SK-N-SH treated with all-trans-retinoic acid at 6 μM for 48 hours (cell line): ENCODE results near the gene WFDC6.
"Not testable (repeated sequence)": the region's sequence is repeated elsewhere in the genome, so short reads cannot be mapped to it uniquely, and the experiment has no call there.

ENCODE experiments used
- ATAC-seq: fragments of 200-7000 bp; cut with Tn5 transposase; 3 replicates; pipeline ENCODE4 v1.9.1; 2020; ENCODE audit warnings: mild to moderate bottlenecking, moderate library complexity
- ARNTL ChIP-seq: fragments of 450-650 bp; formaldehyde crosslinking; IDR thresholded peaks from 2 replicates; pipeline ENCODE4 v1.5.0; 2020; ENCODE audit warnings: low read depth, mild to moderate bottlenecking, moderate library complexity, borderline replicate concordance
- CSDC2 ChIP-seq: fragments of 250-450 bp; sonication (Bioruptor Pico); IDR thresholded peaks from 2 replicates; pipeline ENCODE4 v1.5.0; 2020; ENCODE audit warnings: mild to moderate bottlenecking, moderate library complexity
- ESRRG ChIP-seq: fragments of 250-450 bp; sonication (Bioruptor Pico); IDR thresholded peaks from 2 replicates; pipeline ENCODE4 v1.6.1; 2021; ENCODE audit warnings: mild to moderate bottlenecking
- GLIS3 ChIP-seq: fragments of 250-450 bp; sonication (Bioruptor Pico); IDR thresholded peaks from 2 replicates; pipeline ENCODE4 v1.5.0; 2020; ENCODE audit warnings: mild to moderate bottlenecking, moderate library complexity
- ISL1 ChIP-seq: fragments of 250-450 bp; sonication (Bioruptor Pico); IDR thresholded peaks from 2 replicates; pipeline ENCODE4 v2.1.2; 2022; ENCODE audit warnings: mild to moderate bottlenecking, moderate library complexity
- OSR1 ChIP-seq: fragments of 250-450 bp; sonication (Bioruptor Pico); IDR thresholded peaks from 2 replicates; pipeline ENCODE4 v1.8.0; 2022; ENCODE audit warnings: moderate library complexity, mild to moderate bottlenecking, inconsistent platforms
- PPARA ChIP-seq: fragments of 250-450 bp; sonication (Bioruptor Pico); IDR thresholded peaks from 2 replicates; pipeline ENCODE4 v1.5.0; 2020; ENCODE audit warnings: mild to moderate bottlenecking, borderline replicate concordance
- RARB ChIP-seq: fragments of 250-450 bp; sonication (Bioruptor Pico); IDR thresholded peaks from 2 replicates; pipeline ENCODE4 v1.8.0; 2021; ENCODE audit warnings: mild to moderate bottlenecking, moderate library complexity
- SNAI2 ChIP-seq: fragments of 250-450 bp; sonication (Bioruptor Pico); IDR thresholded peaks from 2 replicates; pipeline ENCODE4 v1.5.0; 2020; ENCODE audit warnings: mild to moderate bottlenecking, moderate library complexity
- TCF4 ChIP-seq: fragments of 250-450 bp; sonication (Bioruptor Pico); IDR thresholded peaks from 2 replicates; pipeline ENCODE4 v1.8.0; 2021; ENCODE audit warnings: mild to moderate bottlenecking, moderate library complexity, borderline replicate concordance
- TOX ChIP-seq: fragments of 250-450 bp; sonication (Bioruptor Pico); IDR thresholded peaks from 2 replicates; pipeline ENCODE4 v1.8.0; 2021; ENCODE audit warnings: mild to moderate bottlenecking, moderate library complexity, borderline replicate concordance
- ZC3H10 ChIP-seq: fragments of 250-450 bp; sonication (Bioruptor Pico); IDR thresholded peaks from 2 replicates; pipeline ENCODE4 v1.5.1; 2021; ENCODE audit warnings: mild to moderate bottlenecking, moderate library complexity
- ZFP3 ChIP-seq: fragments of 250-450 bp; sonication (Bioruptor Pico); IDR thresholded peaks from 2 replicates; pipeline ENCODE4 v1.5.0; 2020; ENCODE audit warnings: mild to moderate bottlenecking, moderate library complexity
- ZFP30 ChIP-seq: fragments of 450-650 bp; formaldehyde crosslinking; IDR thresholded peaks from 2 replicates; pipeline ENCODE4 v1.5.0; 2022; ENCODE audit warnings: mild to moderate bottlenecking, moderate library complexity
- ZNF565 ChIP-seq: fragments of 450-650 bp; formaldehyde crosslinking; conservative IDR thresholded peaks from 2 replicates; pipeline ENCODE4 v1.5.0; 2020; ENCODE audit warnings: low read depth, mild to moderate bottlenecking, moderate library complexity
- ZNF70 ChIP-seq: fragments of 450-650 bp; formaldehyde crosslinking; IDR thresholded peaks from 2 replicates; pipeline ENCODE4 v1.5.0; 2020; ENCODE audit warnings: mild to moderate bottlenecking, moderate library complexity
- ZNF8 ChIP-seq: fragments of 450-650 bp; formaldehyde crosslinking; IDR thresholded peaks from 2 replicates; pipeline ENCODE4 v1.5.0; 2020; ENCODE audit warnings: mild to moderate bottlenecking, moderate library complexity
- TF ChIP-seq, protein P1 (sequence below): fragments of 250-450 bp; sonication (Bioruptor Pico); IDR thresholded peaks from 2 replicates; pipeline ENCODE4 v1.5.1; 2020; ENCODE audit warnings: low read depth, mild to moderate bottlenecking, moderate library complexity
- TF ChIP-seq, protein P2 (sequence below): fragments of 250-450 bp; sonication (Bioruptor Pico); IDR thresholded peaks from 2 replicates; pipeline ENCODE4 v1.8.0; 2021; ENCODE audit warnings: low read depth, mild to moderate bottlenecking, moderate library complexity, borderline replicate concordance
- TF ChIP-seq, protein P3 (sequence below): fragments of 250-450 bp; sonication (Bioruptor Pico); IDR thresholded peaks from 2 replicates; pipeline ENCODE4 v1.5.0; 2020; ENCODE audit warnings: mild to moderate bottlenecking, moderate library complexity

WFDC6 gene

DNA sequence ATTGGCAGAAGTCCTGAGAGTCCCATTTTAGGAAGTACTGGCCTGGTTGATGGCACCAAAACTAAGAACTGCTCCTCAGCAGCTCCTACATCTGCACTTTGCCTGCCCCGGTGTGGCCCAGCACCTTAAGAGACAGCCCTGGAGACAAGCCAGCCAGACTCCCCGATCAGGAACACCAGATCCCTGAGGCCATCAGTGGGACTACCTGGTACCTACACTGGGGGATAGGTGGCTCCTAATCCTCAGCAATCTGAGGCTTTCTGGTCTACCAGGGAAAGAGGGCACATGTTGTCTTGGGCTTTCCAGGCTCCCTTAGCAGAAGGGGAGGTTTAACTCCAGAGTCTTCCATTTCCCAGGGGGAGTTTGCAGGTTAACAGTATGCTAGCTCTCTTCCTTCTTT, at the start of gene WFDC6:
Gene WFDC6 (minus strand): TSS at position 101 of the 400 bp plus-strand sequence. CDS start 75 bp downstream, at position 26.
- TF ChIP-seq ESRRG (CRISPR knock-in tag), result no peak
- no peak for ATAC-seq

DNA sequence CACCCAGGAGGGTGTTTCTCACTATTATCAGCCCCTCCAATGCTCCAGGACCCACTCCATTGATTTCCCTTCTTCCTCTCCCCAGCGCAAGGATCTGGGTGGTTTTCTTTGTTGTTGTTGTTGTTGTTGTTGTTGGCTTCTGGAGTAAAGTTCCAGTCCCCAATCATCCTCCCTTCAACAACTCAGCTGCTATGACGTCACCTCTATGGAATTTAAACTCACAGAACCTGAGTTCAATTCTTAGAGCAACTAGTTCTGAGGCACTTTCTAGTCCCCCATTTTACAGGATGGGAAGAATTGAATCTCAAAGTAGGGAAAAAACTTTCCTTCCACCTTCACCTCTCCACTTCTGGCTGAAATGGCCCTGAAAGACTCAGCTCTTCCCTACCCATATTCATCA, 49.5 kb upstream of the WFDC6 start:
- TF ChIP-seq TCF4 (no peak), PPARA (CRISPR knock-in tag) (no peak), ZNF8 (CRISPR knock-in tag) (no peak), ZNF565 (CRISPR knock-in tag) (no peak), CSDC2 (CRISPR knock-in tag) (no peak), RARB (CRISPR knock-in tag) (no peak), OSR1 (no peak), ESRRG (CRISPR knock-in tag) (no peak), ZFP3 (CRISPR knock-in tag) (no peak), ISL1 (CRISPR knock-in tag) (no peak), ZC3H10 (CRISPR knock-in tag) (no peak), ZFP30 (CRISPR knock-in tag) (no peak)
- TF ChIP-seq, protein P1, sequence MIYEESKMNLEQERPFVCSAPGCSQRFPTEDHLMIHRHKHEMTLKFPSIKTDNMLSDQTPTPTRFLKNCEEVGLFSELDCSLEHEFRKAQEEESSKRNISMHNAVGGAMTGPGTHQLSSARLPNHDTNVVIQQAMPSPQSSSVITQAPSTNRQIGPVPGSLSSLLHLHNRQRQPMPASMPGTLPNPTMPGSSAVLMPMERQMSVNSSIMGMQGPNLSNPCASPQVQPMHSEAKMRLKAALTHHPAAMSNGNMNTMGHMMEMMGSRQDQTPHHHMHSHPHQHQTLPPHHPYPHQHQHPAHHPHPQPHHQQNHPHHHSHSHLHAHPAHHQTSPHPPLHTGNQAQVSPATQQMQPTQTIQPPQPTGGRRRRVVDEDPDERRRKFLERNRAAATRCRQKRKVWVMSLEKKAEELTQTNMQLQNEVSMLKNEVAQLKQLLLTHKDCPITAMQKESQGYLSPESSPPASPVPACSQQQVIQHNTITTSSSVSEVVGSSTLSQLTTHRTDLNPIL (CRISPR knock-in tag), result no peak
- TF ChIP-seq, protein P2, sequence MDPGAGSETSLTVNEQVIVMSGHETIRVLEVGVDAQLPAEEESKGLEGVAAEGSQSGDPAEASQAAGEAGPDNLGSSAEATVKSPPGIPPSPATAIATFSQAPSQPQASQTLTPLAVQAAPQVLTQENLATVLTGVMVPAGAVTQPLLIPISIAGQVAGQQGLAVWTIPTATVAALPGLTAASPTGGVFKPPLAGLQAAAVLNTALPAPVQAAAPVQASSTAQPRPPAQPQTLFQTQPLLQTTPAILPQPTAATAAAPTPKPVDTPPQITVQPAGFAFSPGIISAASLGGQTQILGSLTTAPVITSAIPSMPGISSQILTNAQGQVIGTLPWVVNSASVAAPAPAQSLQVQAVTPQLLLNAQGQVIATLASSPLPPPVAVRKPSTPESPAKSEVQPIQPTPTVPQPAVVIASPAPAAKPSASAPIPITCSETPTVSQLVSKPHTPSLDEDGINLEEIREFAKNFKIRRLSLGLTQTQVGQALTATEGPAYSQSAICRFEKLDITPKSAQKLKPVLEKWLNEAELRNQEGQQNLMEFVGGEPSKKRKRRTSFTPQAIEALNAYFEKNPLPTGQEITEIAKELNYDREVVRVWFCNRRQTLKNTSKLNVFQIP (CRISPR knock-in tag), result no peak
- no peak for ATAC-seq

DNA sequence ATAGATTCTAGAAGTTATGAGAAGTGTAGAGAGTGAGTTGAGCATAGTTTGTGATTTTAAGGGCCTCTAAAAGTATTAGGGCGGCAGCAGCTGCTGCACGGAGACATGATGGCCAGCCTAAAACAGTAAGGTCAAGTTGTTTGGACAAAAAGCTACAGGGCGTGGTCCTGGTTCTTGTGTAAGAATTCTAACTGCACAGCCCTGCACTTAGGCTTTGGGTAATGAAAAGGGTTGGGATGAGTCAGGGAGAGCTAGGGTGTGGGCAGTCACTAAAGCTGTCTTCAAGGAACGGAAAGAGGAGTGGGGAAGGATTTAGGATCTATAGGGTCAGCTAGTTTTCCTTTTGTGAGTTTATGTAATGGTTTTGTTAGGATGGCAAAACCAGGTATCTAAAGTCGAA, 46.7 kb upstream of the WFDC6 start:
- not testable (repeated sequence) for ATAC-seq

DNA sequence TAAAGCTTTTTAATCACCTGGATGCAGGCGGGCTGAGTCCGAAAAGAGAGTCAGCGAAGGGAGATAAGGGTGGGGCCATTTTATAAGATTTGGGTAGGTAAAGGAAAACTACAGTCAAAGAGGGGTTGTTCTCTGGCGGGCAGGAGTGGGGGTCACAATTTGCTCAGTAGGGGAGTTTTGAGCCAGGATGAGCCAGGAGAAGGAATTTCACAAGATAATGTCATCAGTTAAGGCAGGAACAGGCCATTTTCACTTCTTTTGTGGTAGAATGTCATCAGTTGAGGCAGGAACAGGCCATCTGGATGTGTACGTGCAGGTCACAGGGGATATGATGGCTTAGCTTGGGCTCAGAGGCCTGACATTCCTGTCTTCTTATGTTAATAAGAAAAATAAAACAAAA, 45.0 kb upstream of the WFDC6 start:
- not testable (repeated sequence) for ATAC-seq

DNA sequence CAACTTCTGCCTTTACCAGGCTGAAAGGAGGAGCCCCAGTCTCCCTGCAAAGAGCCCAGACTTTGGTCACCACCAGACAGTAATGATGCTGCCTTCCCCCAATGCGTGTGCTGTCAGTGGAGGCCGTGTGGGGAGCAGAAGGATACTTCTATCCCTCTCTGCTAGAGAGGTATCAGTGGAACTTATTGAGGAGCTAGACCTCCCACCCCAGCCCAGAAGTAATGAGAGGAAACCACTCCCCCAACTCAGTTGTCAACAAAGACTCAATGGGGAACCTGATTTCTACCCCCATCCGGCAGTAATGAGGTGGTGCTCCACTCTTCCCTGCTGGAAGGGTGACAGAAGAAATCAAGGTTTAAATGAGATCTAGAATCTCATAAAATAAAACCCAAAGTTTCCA, 44.2 kb upstream of the WFDC6 start:
- ATAC-seq, result no peak
- no peak for TF ChIP-seq ESRRG (CRISPR knock-in tag)
- TF ChIP-seq ZNF70, result no peak
- TF ChIP-seq TOX (CRISPR knock-in tag), result no peak
- no peak for TF ChIP-seq OSR1

DNA sequence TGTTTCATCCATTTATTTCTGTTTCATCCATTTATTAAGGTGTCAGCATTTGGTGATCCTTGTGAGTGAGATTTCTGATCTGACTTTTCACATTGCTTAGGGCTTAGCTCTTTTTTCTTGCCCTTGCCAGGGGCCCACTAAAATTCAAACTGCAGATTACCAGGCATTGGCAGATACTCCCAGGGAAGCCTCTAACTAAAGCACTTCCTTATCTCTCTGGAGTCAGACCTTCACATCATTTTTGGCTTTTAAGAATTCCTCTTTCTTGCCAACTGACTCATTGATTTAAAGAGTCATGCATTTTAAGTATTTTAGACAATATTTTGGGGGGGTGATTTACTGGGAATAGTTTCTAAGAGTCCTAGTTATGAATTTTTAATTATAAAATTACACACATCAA, 42.4 kb upstream of the WFDC6 start:
- no peak for ATAC-seq
- TF ChIP-seq ARNTL (CRISPR knock-in tag) (no peak), GLIS3 (CRISPR knock-in tag) (no peak), ZC3H10 (CRISPR knock-in tag) (no peak), CSDC2 (CRISPR knock-in tag) (no peak), TCF4 (no peak), ZNF565 (CRISPR knock-in tag) (no peak), RARB (CRISPR knock-in tag) (no peak), OSR1 (no peak), SNAI2 (no peak), ZNF8 (CRISPR knock-in tag) (no peak), TOX (CRISPR knock-in tag) (no peak), ZFP3 (CRISPR knock-in tag) (no peak), PPARA (CRISPR knock-in tag) (no peak)
- TF ChIP-seq, protein P3, sequence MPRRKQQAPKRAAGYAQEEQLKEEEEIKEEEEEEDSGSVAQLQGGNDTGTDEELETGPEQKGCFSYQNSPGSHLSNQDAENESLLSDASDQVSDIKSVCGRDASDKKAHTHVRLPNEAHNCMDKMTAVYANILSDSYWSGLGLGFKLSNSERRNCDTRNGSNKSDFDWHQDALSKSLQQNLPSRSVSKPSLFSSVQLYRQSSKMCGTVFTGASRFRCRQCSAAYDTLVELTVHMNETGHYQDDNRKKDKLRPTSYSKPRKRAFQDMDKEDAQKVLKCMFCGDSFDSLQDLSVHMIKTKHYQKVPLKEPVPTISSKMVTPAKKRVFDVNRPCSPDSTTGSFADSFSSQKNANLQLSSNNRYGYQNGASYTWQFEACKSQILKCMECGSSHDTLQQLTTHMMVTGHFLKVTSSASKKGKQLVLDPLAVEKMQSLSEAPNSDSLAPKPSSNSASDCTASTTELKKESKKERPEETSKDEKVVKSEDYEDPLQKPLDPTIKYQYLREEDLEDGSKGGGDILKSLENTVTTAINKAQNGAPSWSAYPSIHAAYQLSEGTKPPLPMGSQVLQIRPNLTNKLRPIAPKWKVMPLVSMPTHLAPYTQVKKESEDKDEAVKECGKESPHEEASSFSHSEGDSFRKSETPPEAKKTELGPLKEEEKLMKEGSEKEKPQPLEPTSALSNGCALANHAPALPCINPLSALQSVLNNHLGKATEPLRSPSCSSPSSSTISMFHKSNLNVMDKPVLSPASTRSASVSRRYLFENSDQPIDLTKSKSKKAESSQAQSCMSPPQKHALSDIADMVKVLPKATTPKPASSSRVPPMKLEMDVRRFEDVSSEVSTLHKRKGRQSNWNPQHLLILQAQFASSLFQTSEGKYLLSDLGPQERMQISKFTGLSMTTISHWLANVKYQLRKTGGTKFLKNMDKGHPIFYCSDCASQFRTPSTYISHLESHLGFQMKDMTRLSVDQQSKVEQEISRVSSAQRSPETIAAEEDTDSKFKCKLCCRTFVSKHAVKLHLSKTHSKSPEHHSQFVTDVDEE, result no peak
- TF ChIP-seq, protein P2 (CRISPR knock-in tag), result no peak
- TF ChIP-seq, protein P1 (CRISPR knock-in tag), result no peak
- TF ChIP-seq, all 23 proteins: peak for 0
